OCI-M2 (cell line): ENCODE measurements around the gene ATP13A3.

Experiments
- DNase-seq: peaks from one replicate; lab custom pipeline; 2025; ENCODE audit not compliant: unreplicated experiment; lab: John Stamatoyannopoulos, UW

ATP13A3 gene

DNA sequence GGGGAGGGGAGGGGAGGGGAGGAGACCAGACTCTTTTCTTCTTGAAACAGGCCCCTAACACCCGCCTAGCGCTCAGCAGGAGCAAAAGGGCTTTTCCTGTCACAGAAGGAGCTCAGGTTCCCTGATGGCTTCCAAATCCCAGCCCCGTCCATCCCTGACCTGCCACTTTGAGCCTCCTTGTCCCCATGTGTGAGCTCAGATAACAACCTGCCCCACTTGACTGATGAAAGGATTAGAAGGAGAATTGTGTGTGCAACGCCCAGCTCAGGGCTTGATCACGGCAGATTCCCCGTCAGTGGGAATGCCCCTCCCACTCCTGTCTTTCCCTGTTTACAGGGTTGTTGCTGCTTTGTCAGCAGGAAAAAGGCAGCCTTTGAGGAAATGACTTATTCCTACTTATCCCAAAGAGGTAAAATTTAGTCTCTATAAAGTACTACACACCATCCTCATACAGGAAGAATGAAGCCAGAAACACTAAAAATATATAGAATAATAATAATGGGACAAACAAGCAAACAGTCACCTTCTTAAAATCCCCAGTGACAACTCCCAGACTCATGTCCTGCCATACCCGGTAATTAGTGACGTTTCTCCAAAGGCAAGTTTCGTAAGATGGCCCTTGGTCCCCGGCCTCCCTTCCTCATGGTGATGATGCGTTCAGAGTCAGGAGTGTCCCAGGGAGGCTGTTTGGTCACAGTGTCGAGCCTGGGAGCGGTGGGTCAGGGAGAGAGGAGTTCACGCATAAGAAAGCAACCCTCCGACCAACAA, 111.1 kb downstream of the ATP13A3 start:
- no peak for DNase-seq

DNA sequence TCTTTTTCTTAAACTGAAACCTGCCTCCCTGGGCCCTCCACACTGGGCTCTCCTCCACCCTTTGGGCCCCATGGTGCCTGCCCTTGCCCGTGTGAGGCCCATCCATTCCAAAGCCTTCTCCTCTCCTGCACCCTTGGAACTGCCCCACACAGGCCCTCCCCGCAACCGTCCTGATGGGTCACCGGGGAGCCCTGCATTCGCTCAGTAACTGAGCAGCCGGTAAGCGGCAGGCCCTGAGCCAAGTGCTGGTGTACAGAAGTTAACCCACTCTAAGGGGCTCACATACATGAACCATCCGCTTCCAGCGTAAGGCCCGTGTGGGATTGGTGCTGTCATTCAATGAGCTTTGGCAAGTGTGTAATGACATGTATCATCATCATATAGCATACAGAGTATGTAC, 111.9 kb downstream of the ATP13A3 start:
- no peak for DNase-seq

- DNase-seq, result no peak
Measured at GRCh38 chr3:194373899-194374298, 112.9 kb downstream of the ATP13A3 start.

DNA sequence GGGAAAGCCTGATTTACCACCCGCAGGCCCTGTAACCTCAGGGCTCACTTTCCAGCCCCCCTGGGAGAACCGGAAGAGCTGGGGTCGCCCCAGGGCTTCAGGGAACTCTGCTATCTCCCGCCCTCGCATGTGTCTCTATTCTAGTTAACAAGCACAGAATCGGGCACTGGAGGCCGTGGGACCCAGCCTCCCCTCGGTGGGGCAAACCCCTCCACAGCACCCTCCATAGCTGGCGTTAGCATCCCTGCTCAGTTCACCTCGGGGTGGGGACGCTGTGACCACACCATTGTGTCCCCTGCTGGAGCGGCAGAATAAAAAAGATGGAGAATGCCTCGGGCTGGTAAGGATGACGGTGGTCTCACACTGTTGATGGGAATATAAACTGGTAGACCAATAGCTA, 113.8 kb downstream of the ATP13A3 start:
- no peak for DNase-seq

GRCh38 chr3:194370753-194371152, 116.0 kb downstream of the ATP13A3 start:
- DNase-seq, result no peak

DNA sequence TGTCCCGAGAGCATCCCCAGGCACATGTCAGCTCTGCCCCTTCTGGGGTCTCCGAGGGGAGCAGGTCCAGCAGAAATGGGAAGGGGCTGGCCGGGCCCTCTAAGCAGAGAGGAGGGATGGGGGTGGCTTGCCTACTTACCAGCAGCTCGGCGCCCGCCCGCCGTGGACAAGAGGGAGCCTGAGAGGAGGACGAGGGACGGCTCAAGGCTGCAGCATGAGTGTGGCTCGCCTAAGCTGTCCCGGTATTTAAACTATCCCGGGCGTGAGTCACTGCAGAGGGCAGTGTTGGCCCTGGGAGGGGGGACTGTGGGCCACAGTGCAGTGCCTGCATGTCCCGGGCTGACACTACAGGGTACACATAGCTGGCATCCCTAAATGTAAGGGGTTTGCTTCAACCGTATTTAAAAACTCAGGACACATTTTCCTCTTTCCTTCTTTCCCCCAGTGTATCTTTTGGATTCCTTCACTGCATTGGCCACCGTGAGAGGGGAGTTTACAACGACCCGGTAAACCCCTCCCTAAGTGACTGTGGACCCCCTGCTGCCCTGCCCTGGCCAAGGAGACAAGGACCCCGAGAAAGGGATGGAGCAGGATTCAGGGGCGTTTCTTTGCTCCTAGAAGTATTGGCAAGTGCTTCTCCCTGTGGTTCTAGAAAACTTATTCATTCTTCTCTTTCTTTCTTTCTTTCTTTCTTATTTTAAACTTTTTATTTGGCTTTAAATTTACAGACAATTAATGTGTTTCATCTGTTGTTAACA, 117.1 kb downstream of the ATP13A3 start, which contains the start of gene LRRC15:
TSS of gene LRRC15 (minus strand) at position 222 of the 758 bp plus-strand sequence. CDS start 8,700 bp downstream, outside the sequence.
- no peak for DNase-seq

DNA sequence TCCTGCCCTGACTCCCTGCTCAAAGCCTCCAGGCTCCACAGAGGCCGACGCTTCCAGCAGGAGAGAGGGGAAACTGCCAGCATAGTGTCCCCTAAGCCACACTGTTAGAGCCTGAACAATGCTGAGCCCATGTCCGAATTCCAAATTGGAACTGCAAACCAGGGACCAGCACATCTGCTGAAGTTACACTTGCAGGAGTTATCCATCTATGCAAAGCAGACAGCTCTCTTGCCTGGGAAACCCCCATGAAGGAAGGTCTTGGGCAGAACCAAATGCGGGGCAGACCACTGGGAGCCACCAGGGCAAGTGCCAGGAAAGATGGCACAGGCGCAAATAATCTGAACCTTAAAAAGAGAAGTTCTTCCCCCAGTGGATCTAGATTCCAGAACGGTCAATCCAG, 117.9 kb downstream of the ATP13A3 start:
- DNase-seq, result no peak

- DNase-seq, result no peak
Measured at GRCh38 chr3:194367992-194368841, 118.6 kb downstream of the ATP13A3 start.

GRCh38 chr3:194365978-194366490, 120.8 kb downstream of the ATP13A3 start:
- DNase-seq, result no peak

- no peak for DNase-seq
Measured at GRCh38 chr3:194365526-194365925, 121.3 kb downstream of the ATP13A3 start.

- DNase-seq, result no peak
Measured at GRCh38 chr3:194364652-194365434, 122.0 kb downstream of the ATP13A3 start.

GRCh38 chr3:194364314-194364651, 122.5 kb downstream of the ATP13A3 start:
- no peak for DNase-seq

- no peak for DNase-seq
Measured at GRCh38 chr3:194360568-194360967, 126.2 kb downstream of the ATP13A3 start.

- no peak for DNase-seq
Measured at GRCh38 chr3:194357681-194358080, 129.1 kb downstream of the ATP13A3 start.

DNA sequence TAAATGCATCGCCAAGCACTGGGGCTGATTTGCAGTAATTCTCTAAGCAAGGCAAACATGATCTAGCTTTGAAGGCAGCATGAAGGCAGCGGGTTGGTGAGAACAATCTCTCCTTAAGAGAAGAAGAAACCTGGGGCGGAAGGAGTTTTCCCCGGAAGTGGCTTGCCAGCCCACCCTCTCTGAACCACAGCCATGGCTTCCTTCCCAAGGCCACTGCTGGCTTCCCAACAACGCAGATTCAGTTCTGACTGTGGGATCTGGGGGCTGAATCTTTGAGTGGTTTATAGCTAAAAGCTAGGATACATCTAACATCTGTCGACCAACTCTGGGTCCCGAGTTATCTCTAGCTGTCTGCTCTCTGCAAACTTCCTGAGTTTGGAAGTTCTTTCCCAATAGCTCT, 131.4 kb downstream of the ATP13A3 start:
- DNase-seq, result no peak

DNA sequence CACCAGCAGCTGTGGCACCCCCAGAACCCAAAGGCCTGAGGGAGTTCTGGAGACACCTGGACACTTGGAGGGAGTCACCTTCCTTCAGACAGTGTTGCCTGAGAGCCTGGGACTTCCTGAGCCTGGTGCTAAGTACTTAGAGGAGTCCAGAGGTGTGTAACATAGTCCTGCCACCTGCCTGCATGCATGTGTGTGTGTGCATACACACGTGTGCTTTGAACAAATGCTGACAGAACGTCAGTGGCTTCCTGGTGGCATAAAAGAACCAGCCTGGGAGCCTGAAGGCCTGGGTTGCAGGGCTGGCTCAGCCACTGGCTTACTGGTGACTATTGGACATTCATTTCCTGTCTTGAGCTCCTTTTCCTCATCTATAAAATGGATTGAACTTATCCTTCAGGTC, 132.5 kb downstream of the ATP13A3 start:
- DNase-seq, result no peak
